Measurements from ENCODE around the gene TNNT2. TPM values are rescaled to one million over a fixed set of nuclear protein-coding genes. Genes with fewer than 3 reads are reported as not detected.
A peak's percentile ranks its signal among the peaks of the same experiment; 100 is the strongest.

The TNNT2 gene
- total RNA-seq, 1 donor from 2014 or later = 3.0 TPM

DNA sequence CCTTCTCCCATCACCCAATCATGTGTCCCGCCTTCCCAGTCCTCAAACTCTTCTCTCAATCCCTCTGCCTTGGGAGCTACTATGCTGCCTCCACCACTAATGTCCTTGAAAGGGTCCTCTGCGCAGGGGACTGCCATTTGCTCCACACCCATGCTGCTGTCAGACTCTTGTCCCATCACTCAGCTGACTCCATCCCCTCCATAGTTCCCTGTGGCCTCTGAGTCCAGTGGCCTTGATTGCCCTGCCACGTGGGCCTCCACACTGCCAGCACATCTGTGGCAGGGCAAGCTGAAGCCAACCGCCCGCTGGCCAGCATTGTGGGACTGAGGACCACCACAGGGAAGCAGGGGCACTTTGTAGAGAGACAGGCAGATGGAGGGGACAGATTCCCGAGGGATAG is 1.3 kb upstream of the TNNT2 start:
- no peak overlapping the region for H3K4me3 Mint-ChIP-seq (ENCODE audit: unreplicated experiment)

DNA sequence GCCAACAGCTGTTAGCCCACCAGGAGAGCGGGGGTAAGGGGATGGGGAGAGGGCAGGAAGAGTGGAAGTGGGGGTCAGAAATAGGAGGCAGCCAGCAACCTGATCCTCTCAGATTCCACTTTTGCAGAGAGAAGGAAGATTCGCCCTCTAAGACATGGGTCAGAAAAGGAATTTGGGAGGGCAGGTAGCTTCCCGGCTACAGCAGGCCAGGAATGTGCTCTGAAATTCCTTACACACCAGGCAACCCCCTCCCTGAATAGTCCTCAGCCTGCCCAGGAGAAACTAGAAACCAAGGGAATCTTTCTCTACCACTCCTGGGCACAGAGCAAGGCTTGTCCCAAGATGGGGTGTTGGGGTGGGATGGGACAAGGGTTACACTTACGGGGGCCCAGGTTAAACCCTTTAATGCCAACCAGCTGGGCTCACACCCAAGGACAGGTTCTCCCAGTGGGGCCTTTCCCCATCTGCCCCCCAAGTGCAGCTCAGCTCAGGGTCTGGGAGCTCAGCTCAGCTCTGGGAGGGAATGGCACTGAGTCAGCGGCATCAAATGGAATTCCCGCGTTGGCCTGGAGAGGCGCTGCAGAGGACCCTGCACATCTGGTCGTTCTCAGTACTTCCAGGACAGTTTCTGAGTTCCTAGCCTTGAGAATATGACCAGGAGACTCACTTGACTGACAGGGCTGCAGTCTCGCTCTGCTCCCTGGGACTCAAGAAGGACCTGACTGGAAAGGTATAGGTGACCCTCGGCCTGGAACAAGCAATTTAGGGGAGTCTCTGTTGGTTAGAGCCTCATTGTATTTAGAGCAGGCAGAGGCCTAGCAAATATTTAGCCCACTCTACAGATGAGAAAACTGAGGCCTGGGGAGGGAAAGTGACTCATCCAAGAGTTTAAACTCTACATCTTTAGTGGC is 761 bp downstream of the TNNT2 start:
- TF ChIP-seq, protein P1, sequence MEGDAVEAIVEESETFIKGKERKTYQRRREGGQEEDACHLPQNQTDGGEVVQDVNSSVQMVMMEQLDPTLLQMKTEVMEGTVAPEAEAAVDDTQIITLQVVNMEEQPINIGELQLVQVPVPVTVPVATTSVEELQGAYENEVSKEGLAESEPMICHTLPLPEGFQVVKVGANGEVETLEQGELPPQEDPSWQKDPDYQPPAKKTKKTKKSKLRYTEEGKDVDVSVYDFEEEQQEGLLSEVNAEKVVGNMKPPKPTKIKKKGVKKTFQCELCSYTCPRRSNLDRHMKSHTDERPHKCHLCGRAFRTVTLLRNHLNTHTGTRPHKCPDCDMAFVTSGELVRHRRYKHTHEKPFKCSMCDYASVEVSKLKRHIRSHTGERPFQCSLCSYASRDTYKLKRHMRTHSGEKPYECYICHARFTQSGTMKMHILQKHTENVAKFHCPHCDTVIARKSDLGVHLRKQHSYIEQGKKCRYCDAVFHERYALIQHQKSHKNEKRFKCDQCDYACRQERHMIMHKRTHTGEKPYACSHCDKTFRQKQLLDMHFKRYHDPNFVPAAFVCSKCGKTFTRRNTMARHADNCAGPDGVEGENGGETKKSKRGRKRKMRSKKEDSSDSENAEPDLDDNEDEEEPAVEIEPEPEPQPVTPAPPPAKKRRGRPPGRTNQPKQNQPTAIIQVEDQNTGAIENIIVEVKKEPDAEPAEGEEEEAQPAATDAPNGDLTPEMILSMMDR (IDR thresholded peaks at IDR 0.05) = peak; percentile 80
- no peak overlapping the region for H3K4me3 Mint-ChIP-seq (ENCODE audit: unreplicated experiment)
- H3K9me3 Mint-ChIP-seq (ENCODE audit: unreplicated experiment) = no peaks in the 10 kb centered on the region
- DNase-seq (ENCODE audit: extremely low spot score, unreplicated experiment) = no peak
- H3K4me1 Mint-ChIP-seq (ENCODE audit: unreplicated experiment) = peaks cover 20% of the 10 kb centered on the region
- no peaks in the 10 kb centered on the region for H3K36me3 Mint-ChIP-seq (ENCODE audit: unreplicated experiment)
- peak overlapping the region; percentile 59 for H3K27ac Mint-ChIP-seq (ENCODE audit: unreplicated experiment)
- H3K27me3 Mint-ChIP-seq (ENCODE audit: unreplicated experiment) = peaks cover 33% of the 10 kb centered on the region

More for the DNA sequence above, 1.3 kb upstream of the TNNT2 start:
- Mint-ChIP-seq H3K27ac (ENCODE audit: unreplicated experiment) (no peak overlapping the region), H3K4me1 (ENCODE audit: unreplicated experiment) (peaks cover 27% of the 10 kb centered on the region), H3K27me3 (ENCODE audit: unreplicated experiment) (peaks cover 14% of the 10 kb centered on the region), H3K36me3 (ENCODE audit: unreplicated experiment) (no peaks in the 10 kb centered on the region), H3K9me3 (ENCODE audit: unreplicated experiment) (no peaks in the 10 kb centered on the region)
- TF ChIP-seq, protein P1 (IDR thresholded peaks at IDR 0.05) = no peak
- no peak for DNase-seq (ENCODE audit: extremely low spot score, unreplicated experiment)

DNA sequence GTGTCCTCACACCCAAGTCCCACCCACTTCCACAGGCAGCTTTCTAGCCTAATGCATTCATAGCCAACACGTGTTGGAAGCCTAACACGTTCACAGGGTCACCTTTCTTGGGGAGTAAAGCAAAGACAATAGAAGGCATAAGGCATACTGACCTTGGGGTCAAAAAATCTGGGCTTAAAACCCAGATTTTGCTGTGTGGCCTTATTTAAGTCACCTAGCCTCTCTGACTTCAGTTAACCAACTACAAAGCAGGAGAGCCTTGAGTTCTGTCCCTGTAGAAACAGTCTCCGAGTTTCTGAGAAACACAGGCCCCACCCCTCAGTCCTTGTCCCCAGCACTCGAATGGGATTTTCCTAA is 1.4 kb downstream of the TNNT2 start:
- H3K27me3 Mint-ChIP-seq (ENCODE audit: unreplicated experiment) = peaks cover 39% of the 10 kb centered on the region
- peaks cover 19% of the 10 kb centered on the region for H3K4me1 Mint-ChIP-seq (ENCODE audit: unreplicated experiment)
- DNase-seq (ENCODE audit: extremely low spot score, unreplicated experiment) = no peak
- H3K4me3 Mint-ChIP-seq (ENCODE audit: unreplicated experiment) = no peak overlapping the region
- H3K9me3 Mint-ChIP-seq (ENCODE audit: unreplicated experiment) = no peaks in the 10 kb centered on the region
- H3K36me3 Mint-ChIP-seq (ENCODE audit: unreplicated experiment) = no peaks in the 10 kb centered on the region
- TF ChIP-seq, protein P1 (IDR thresholded peaks at IDR 0.05) = no peak
- H3K27ac Mint-ChIP-seq (ENCODE audit: unreplicated experiment) = peak overlapping the region; percentile 59

DNA sequence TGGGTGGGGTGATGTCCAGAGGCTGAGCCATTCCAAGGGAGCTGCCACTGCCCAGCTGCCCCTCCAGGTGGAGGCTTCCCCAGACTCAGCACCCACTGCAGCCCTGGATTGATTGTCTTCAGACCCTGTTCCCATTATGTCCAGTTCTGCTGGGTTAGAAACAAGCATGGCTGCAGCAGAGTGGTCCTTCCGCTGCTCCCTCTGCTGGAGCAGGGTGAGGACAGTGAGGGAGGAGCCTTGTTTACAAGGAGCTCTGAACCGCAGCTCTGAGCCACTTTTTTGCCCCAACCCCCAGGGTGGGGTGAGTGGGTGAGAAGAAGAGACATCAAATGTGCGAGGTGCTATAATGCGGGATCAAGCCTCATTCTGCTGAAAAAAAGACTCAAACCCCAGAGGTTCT is 2.3 kb downstream of the TNNT2 start:
- H3K36me3 Mint-ChIP-seq (ENCODE audit: unreplicated experiment) = no peaks in the 10 kb centered on the region
- DNase-seq (ENCODE audit: extremely low spot score, unreplicated experiment) = no peak
- TF ChIP-seq, protein P1 (IDR thresholded peaks at IDR 0.05) = no peak
- peaks cover 18% of the 10 kb centered on the region for H3K4me1 Mint-ChIP-seq (ENCODE audit: unreplicated experiment)
- H3K27me3 Mint-ChIP-seq (ENCODE audit: unreplicated experiment) = peaks cover 46% of the 10 kb centered on the region
- no peak overlapping the region for H3K27ac Mint-ChIP-seq (ENCODE audit: unreplicated experiment)
- no peaks in the 10 kb centered on the region for H3K9me3 Mint-ChIP-seq (ENCODE audit: unreplicated experiment)
- H3K4me3 Mint-ChIP-seq (ENCODE audit: unreplicated experiment) = no peak overlapping the region

DNA sequence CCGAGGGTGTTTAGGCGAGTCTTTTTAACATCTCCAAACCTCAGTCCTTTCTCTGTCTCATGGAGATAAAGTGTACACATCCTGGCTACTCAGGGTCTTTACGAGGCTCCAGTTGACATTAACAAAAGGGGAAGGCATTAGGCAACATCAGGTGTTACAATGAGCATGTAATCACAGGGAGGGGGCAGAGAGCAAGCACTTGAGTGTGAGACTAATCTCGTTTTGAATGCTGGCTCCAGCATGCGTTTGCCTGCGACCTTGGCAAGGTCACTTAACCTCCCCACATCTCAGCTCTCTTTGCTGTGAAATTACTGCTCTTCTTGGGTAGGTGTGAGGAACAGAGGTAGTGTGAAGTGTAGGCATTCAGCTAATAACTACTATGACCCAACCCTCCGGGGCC is 3.1 kb downstream of the TNNT2 start:
- H3K27ac Mint-ChIP-seq (ENCODE audit: unreplicated experiment) = no peak overlapping the region
- no peak for DNase-seq (ENCODE audit: extremely low spot score, unreplicated experiment)
- H3K4me1 Mint-ChIP-seq (ENCODE audit: unreplicated experiment) = peaks cover 18% of the 10 kb centered on the region
- H3K36me3 Mint-ChIP-seq (ENCODE audit: unreplicated experiment) = no peaks in the 10 kb centered on the region
- TF ChIP-seq, protein P1 (IDR thresholded peaks at IDR 0.05) = no peak
- H3K4me3 Mint-ChIP-seq (ENCODE audit: unreplicated experiment) = no peak overlapping the region
- H3K27me3 Mint-ChIP-seq (ENCODE audit: unreplicated experiment) = peaks cover 47% of the 10 kb centered on the region
- H3K9me3 Mint-ChIP-seq (ENCODE audit: unreplicated experiment) = no peaks in the 10 kb centered on the region

Measured in osteocyte (in vitro differentiated cells).